ENCODE results near the gene NOTCH1. TPM values are rescaled to one million over a fixed set of nuclear protein-coding genes. Genes with fewer than 3 reads are reported as not detected.

The NOTCH1 gene
- total RNA-seq, 2 donors from 2014 or later: 23.4 to 24.2 TPM

GRCh38 chr9:136522314-136523237, 23.3 kb downstream of the NOTCH1 start:
- no peak for DNase-seq
- no peaks in the 10 kb centered on the region for H3K27me3 Mint-ChIP-seq (ENCODE audit: insufficient read depth)
- peaks cover 8% of the 10 kb centered on the region for H3K4me1 ChIP-seq (ENCODE audit: control insufficient read depth, insufficient read depth, low read length)
- no peak overlapping the region for H3K27ac ChIP-seq (ENCODE audit: low read depth, low read length)
- peaks cover 2% of the 10 kb centered on the region for H3K36me3 Mint-ChIP-seq (ENCODE audit: low read depth)
- H3K27ac Mint-ChIP-seq: no peak overlapping the region
- H3K27me3 ChIP-seq (ENCODE audit: control insufficient read depth, insufficient read depth, low read length, poor library complexity, severe bottlenecking): no peaks in the 10 kb centered on the region
- H3K9me3 Mint-ChIP-seq: peaks cover 2% of the 10 kb centered on the region
- no peaks in the 10 kb centered on the region for H3K4me1 Mint-ChIP-seq
- H3K9ac ChIP-seq (ENCODE audit: extremely low read depth, low read length, poor library complexity, severe bottlenecking): no peak overlapping the region
- H3K36me3 ChIP-seq (ENCODE audit: control insufficient read depth, insufficient read depth, low read length): no peaks in the 10 kb centered on the region
- no peak overlapping the region for H3K4me3 Mint-ChIP-seq
- H3K4me3 ChIP-seq (ENCODE audit: low read length): no peak overlapping the region
- no peaks in the 10 kb centered on the region for H3K9me3 ChIP-seq (ENCODE audit: control insufficient read depth, low read length)
- 95 to 96% methylated on average over 37 to 59 of the region's 59 CpGs for WGBS, 2 experiments (ENCODE audit: insufficient coverage in 1 of 2, insufficient read length in 1 of 2)
- TF ChIP-seq, protein P1, sequence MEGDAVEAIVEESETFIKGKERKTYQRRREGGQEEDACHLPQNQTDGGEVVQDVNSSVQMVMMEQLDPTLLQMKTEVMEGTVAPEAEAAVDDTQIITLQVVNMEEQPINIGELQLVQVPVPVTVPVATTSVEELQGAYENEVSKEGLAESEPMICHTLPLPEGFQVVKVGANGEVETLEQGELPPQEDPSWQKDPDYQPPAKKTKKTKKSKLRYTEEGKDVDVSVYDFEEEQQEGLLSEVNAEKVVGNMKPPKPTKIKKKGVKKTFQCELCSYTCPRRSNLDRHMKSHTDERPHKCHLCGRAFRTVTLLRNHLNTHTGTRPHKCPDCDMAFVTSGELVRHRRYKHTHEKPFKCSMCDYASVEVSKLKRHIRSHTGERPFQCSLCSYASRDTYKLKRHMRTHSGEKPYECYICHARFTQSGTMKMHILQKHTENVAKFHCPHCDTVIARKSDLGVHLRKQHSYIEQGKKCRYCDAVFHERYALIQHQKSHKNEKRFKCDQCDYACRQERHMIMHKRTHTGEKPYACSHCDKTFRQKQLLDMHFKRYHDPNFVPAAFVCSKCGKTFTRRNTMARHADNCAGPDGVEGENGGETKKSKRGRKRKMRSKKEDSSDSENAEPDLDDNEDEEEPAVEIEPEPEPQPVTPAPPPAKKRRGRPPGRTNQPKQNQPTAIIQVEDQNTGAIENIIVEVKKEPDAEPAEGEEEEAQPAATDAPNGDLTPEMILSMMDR (conservative IDR thresholded peaks at IDR 0.05): no peak

GRCh38 chr9:136521537-136521936, 24.3 kb downstream of the NOTCH1 start:
- Mint-ChIP-seq H3K9me3 (peaks cover 2% of the 10 kb centered on the region), H3K27ac (no peak overlapping the region), H3K27me3 (ENCODE audit: insufficient read depth) (no peaks in the 10 kb centered on the region), H3K4me1 (no peaks in the 10 kb centered on the region), H3K36me3 (ENCODE audit: low read depth) (peaks cover 2% of the 10 kb centered on the region), H3K4me3 (no peak overlapping the region)
- H3K4me1 ChIP-seq (ENCODE audit: control insufficient read depth, insufficient read depth, low read length): peaks cover 4% of the 10 kb centered on the region
- 93 to 100% methylated on average over 1 to 10 of the region's 10 CpGs for WGBS, 2 experiments (ENCODE audit: insufficient coverage in 1 of 2, insufficient read length in 1 of 2)
- peak overlapping the region; percentile 36 for H3K27ac ChIP-seq (ENCODE audit: low read depth, low read length)
- DNase-seq: no peak
- no peaks in the 10 kb centered on the region for H3K9me3 ChIP-seq (ENCODE audit: control insufficient read depth, low read length)
- H3K27me3 ChIP-seq (ENCODE audit: control insufficient read depth, insufficient read depth, low read length, poor library complexity, severe bottlenecking): no peaks in the 10 kb centered on the region
- no peak overlapping the region for H3K9ac ChIP-seq (ENCODE audit: extremely low read depth, low read length, poor library complexity, severe bottlenecking)
- no peaks in the 10 kb centered on the region for H3K36me3 ChIP-seq (ENCODE audit: control insufficient read depth, insufficient read depth, low read length)
- no peak overlapping the region for H3K4me3 ChIP-seq (ENCODE audit: low read length)
- TF ChIP-seq, protein P1 (conservative IDR thresholded peaks at IDR 0.05): no peak

GRCh38 chr9:136520053-136520540, 25.8 kb downstream of the NOTCH1 start:
- Mint-ChIP-seq H3K4me3 (no peak overlapping the region), H3K9me3 (no peaks in the 10 kb centered on the region), H3K4me1 (no peaks in the 10 kb centered on the region), H3K27me3 (ENCODE audit: insufficient read depth) (no peaks in the 10 kb centered on the region), H3K36me3 (ENCODE audit: low read depth) (peaks cover 2% of the 10 kb centered on the region), H3K27ac (peak overlapping the region; percentile 39)
- Histone ChIP-seq H3K4me3 (ENCODE audit: low read length) (no peak overlapping the region), H3K27ac (ENCODE audit: low read depth, low read length) (no peak overlapping the region), H3K9ac (ENCODE audit: extremely low read depth, low read length, poor library complexity, severe bottlenecking) (no peak overlapping the region), H3K9me3 (ENCODE audit: control insufficient read depth, low read length) (no peaks in the 10 kb centered on the region), H3K36me3 (ENCODE audit: control insufficient read depth, insufficient read depth, low read length) (no peaks in the 10 kb centered on the region), H3K4me1 (ENCODE audit: control insufficient read depth, insufficient read depth, low read length) (no peaks in the 10 kb centered on the region), H3K27me3 (ENCODE audit: control insufficient read depth, insufficient read depth, low read length, poor library complexity, severe bottlenecking) (no peaks in the 10 kb centered on the region)
- TF ChIP-seq, protein P1 (conservative IDR thresholded peaks at IDR 0.05): no peak
- 94% methylated on average over 18 to 20 of the region's 20 CpGs for WGBS, 2 experiments (ENCODE audit: insufficient coverage in 1 of 2, insufficient read length in 1 of 2)
- DNase-seq: no peak

Measured in endodermal cell (in vitro differentiated cells).